Measurements from ENCODE around the gene PIP5KL1.

GRCh38 chr9:127908660-127908926, 22.0 kb downstream of the PIP5KL1 start:
- TF ChIP-seq CTCF (IDR thresholded peaks at IDR 0.05; ENCODE audit: low read length) (no peak), EZH2 (IDR thresholded peaks at IDR 0.05; ENCODE audit: borderline replicate concordance, low read length) (no peak)
